ENCODE results near the gene ABCG5.

DNA sequence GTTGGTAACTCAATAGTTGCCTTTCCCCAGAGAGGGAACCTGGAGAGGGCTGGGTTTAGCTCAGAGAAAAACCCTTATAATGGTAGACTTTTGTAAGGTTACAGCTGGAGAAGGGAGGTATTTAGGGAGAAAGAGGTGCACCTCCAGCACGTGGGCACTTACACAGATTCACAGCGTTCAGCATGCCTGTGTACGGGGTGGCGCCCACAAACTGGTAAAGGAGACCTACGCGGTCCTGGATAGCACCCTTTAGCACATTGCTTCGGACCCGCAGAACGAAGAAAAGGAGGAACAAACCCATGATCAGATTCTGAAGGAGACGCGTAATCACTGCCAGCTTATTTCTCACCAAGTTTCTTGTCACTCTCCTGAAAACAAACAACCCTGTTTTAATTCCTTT is 14.9 kb downstream of the ABCG5 start:
- TF ChIP-seq, protein P1, sequence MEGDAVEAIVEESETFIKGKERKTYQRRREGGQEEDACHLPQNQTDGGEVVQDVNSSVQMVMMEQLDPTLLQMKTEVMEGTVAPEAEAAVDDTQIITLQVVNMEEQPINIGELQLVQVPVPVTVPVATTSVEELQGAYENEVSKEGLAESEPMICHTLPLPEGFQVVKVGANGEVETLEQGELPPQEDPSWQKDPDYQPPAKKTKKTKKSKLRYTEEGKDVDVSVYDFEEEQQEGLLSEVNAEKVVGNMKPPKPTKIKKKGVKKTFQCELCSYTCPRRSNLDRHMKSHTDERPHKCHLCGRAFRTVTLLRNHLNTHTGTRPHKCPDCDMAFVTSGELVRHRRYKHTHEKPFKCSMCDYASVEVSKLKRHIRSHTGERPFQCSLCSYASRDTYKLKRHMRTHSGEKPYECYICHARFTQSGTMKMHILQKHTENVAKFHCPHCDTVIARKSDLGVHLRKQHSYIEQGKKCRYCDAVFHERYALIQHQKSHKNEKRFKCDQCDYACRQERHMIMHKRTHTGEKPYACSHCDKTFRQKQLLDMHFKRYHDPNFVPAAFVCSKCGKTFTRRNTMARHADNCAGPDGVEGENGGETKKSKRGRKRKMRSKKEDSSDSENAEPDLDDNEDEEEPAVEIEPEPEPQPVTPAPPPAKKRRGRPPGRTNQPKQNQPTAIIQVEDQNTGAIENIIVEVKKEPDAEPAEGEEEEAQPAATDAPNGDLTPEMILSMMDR (IDR thresholded peaks at IDR 0.05): no peak
- no peak for TF ChIP-seq POLR2A (IDR thresholded peaks at IDR 0.05)

Measured in upper lobe of left lung (tissue), 4 donors.